ENCODE data around the gene CD226.

The CD226 gene

DNA sequence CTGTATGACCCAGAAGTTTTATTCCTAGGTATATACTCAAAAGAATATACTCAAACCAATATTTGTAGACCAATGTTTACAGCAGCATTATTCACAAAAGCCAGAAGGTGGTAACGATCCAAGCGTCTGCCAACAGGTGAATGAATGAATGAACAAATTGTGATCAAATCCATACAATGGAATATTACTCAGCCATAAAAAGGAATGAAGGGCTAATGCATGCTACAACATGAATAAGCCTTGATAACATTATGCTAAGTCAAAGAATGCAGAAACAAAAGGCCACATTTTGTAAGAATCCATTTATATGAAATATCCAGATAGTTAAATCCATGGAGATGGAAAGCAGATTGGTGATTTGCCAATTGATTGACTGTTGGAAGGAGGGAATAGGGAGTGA is 5.5 kb upstream of the CD226 start:
- Histone ChIP-seq H3K36me3 (ENCODE audit: control insufficient read depth, low read length) (no peaks in the 10 kb centered on the region), H4K20me1 (ENCODE audit: control insufficient read depth, insufficient read depth, low read depth, low read length) (no peaks in the 10 kb centered on the region), H3K27ac (ENCODE audit: low read depth, low read length) (no peak overlapping the region), H3K27me3 (ENCODE audit: control insufficient read depth, low read length) (no peaks in the 10 kb centered on the region), H3K9me2 (replicated peaks; ENCODE audit: control insufficient read depth, low read length) (no peaks in the 10 kb centered on the region), H3K4me2 (ENCODE audit: low read length) (no peak overlapping the region), H3K4me1 (ENCODE audit: control insufficient read depth, low read length) (no peaks in the 10 kb centered on the region), H3K4me3 (ENCODE audit: low read length) (no peak overlapping the region), H3K9me3 (ENCODE audit: control insufficient read depth, insufficient read depth, low read length) (no peaks in the 10 kb centered on the region), H3F3A (ENCODE audit: control insufficient read depth, insufficient read depth) (no peaks in the 10 kb centered on the region), H3K79me2 (ENCODE audit: control insufficient read depth, low read length) (no peaks in the 10 kb centered on the region)
- TF ChIP-seq, protein P1, sequence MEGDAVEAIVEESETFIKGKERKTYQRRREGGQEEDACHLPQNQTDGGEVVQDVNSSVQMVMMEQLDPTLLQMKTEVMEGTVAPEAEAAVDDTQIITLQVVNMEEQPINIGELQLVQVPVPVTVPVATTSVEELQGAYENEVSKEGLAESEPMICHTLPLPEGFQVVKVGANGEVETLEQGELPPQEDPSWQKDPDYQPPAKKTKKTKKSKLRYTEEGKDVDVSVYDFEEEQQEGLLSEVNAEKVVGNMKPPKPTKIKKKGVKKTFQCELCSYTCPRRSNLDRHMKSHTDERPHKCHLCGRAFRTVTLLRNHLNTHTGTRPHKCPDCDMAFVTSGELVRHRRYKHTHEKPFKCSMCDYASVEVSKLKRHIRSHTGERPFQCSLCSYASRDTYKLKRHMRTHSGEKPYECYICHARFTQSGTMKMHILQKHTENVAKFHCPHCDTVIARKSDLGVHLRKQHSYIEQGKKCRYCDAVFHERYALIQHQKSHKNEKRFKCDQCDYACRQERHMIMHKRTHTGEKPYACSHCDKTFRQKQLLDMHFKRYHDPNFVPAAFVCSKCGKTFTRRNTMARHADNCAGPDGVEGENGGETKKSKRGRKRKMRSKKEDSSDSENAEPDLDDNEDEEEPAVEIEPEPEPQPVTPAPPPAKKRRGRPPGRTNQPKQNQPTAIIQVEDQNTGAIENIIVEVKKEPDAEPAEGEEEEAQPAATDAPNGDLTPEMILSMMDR (IDR thresholded peaks at IDR 0.05; ENCODE audit: low read depth, low read length, poor library complexity, severe bottlenecking): no peak
- TF ChIP-seq EZH2phosphoT487 (IDR thresholded peaks at IDR 0.05; ENCODE audit: borderline replicate concordance, low read length): no peak

DNA sequence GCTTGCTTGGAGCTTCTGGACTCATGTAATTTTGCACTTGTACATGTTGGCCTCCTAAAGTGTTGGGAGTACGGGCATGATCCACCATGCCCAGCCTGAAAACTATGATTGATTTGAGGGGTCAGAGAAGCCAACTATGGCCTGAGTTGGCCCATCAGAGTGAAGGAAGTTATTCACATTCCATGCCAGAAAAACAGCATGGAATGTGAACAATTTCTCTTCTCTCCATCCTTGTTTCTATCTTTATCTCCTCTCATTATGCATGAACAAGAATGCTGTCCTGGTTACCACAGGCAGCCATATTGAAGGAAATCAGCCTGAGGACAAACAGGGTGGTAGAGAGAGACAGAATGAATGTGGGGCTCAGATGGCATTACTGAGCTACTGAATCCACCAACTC is 3.5 kb upstream of the CD226 start:
- no peak for TF ChIP-seq EZH2phosphoT487 (IDR thresholded peaks at IDR 0.05; ENCODE audit: borderline replicate concordance, low read length)
- TF ChIP-seq, protein P1 (IDR thresholded peaks at IDR 0.05; ENCODE audit: low read depth, low read length, poor library complexity, severe bottlenecking): no peak
- Histone ChIP-seq H3K9me2 (replicated peaks; ENCODE audit: control insufficient read depth, low read length) (no peaks in the 10 kb centered on the region), H3K9me3 (ENCODE audit: control insufficient read depth, insufficient read depth, low read length) (no peaks in the 10 kb centered on the region), H3F3A (ENCODE audit: control insufficient read depth, insufficient read depth) (no peaks in the 10 kb centered on the region), H3K4me2 (ENCODE audit: low read length) (no peak overlapping the region), H3K4me1 (ENCODE audit: control insufficient read depth, low read length) (no peaks in the 10 kb centered on the region), H3K27me3 (ENCODE audit: control insufficient read depth, low read length) (0 out of 2 replicates have a peak, but pooled peaks cover 2% of the 10 kb centered on the region), H3K36me3 (ENCODE audit: control insufficient read depth, low read length) (no peaks in the 10 kb centered on the region), H3K27ac (ENCODE audit: low read depth, low read length) (no peak overlapping the region), H3K79me2 (ENCODE audit: control insufficient read depth, low read length) (no peaks in the 10 kb centered on the region), H4K20me1 (ENCODE audit: control insufficient read depth, insufficient read depth, low read depth, low read length) (no peaks in the 10 kb centered on the region), H3K4me3 (ENCODE audit: low read length) (no peak overlapping the region)

DNA sequence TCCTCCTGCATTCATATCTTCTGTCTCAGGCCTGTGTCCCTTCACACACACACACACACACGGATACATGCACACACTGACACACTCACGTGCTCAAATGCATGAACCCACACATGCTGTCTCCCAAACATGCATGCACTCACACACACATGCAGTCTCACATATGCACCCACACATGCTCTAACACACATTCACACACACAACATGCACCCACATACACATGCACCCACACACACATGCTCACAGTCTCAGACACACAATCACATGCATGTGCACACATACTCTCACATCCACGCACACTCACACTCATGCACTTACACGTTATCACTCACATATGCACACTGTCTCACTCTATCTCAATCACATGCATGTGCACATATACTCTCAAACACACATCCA is 1.9 kb upstream of the CD226 start:
- Histone ChIP-seq H3K4me2 (ENCODE audit: low read length) (no peak overlapping the region), H4K20me1 (ENCODE audit: control insufficient read depth, insufficient read depth, low read depth, low read length) (no peaks in the 10 kb centered on the region), H3K9me3 (ENCODE audit: control insufficient read depth, insufficient read depth, low read length) (no peaks in the 10 kb centered on the region), H3K36me3 (ENCODE audit: control insufficient read depth, low read length) (no peaks in the 10 kb centered on the region), H3F3A (ENCODE audit: control insufficient read depth, insufficient read depth) (no peaks in the 10 kb centered on the region), H3K9me2 (replicated peaks; ENCODE audit: control insufficient read depth, low read length) (no peaks in the 10 kb centered on the region), H3K27me3 (ENCODE audit: control insufficient read depth, low read length) (0 out of 2 replicates have a peak, but pooled peaks cover 2% of the 10 kb centered on the region), H3K79me2 (ENCODE audit: control insufficient read depth, low read length) (no peaks in the 10 kb centered on the region), H3K4me3 (ENCODE audit: low read length) (no peak overlapping the region), H3K4me1 (ENCODE audit: control insufficient read depth, low read length) (no peaks in the 10 kb centered on the region), H3K27ac (ENCODE audit: low read depth, low read length) (no peak overlapping the region)
- TF ChIP-seq, protein P1 (IDR thresholded peaks at IDR 0.05; ENCODE audit: low read depth, low read length, poor library complexity, severe bottlenecking): no peak
- TF ChIP-seq EZH2phosphoT487 (IDR thresholded peaks at IDR 0.05; ENCODE audit: borderline replicate concordance, low read length): no peak
